Right kidney (tissue), 1 donor: ENCODE measurements around the gene UBE2G2.
A peak's percentile ranks its signal among the peaks of the same experiment; 100 is the strongest.

Source experiments
- DNase-seq: peaks from one replicate; pipeline ENCODE4 v3.0.0-alpha.2; 2016

Gene UBE2G2

GRCh38 chr21:44789880-44790279, 11.7 kb downstream of the UBE2G2 start:
- DNase-seq = no peak

- DNase-seq = no peak
Observed at GRCh38 chr21:44785620-44786335, 15.8 kb downstream of the UBE2G2 start.

- DNase-seq = no peak
Observed at GRCh38 chr21:44784810-44785209, 16.8 kb downstream of the UBE2G2 start.

GRCh38 chr21:44783020-44783696, 18.5 kb downstream of the UBE2G2 start:
- no peak for DNase-seq

GRCh38 chr21:44780767-44781459, 20.7 kb downstream of the UBE2G2 start:
- no peak for DNase-seq

GRCh38 chr21:44780137-44780502, 21.5 kb downstream of the UBE2G2 start:
- no peak for DNase-seq

DNA sequence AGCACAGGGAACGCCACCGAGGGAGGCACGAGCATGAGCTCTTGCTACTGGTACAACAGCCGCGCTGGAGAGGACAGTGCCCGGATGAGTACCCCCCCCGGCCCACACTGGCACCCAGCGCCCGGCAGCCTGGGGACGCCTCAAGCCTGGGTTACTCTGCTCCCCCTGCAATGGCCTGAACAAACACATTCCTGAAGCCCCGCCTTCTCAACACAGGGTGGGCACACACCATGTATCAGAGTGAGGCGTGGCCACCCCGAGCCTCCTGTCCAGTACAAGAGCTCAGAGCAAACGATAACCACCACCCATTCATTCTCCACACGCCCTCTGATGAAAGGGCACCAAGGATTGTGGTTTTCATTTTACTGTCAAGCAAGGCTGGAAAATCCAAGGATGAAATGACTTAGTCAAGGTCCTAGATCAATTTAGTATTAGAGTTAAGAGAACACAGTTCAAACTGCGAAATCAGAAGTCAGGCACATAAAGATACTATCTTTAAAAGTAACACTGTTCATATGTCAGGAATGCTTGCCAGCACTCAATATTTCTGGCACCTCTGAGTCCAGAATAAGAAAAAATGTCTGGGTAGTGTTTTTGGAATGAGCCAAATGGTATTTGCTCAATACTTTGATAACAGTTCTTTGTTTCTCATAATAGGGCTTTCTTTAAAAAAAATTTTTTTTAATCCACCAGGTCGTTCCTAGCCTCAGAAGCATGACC, 22.0 kb downstream of the UBE2G2 start:
- no peak for DNase-seq

DNA sequence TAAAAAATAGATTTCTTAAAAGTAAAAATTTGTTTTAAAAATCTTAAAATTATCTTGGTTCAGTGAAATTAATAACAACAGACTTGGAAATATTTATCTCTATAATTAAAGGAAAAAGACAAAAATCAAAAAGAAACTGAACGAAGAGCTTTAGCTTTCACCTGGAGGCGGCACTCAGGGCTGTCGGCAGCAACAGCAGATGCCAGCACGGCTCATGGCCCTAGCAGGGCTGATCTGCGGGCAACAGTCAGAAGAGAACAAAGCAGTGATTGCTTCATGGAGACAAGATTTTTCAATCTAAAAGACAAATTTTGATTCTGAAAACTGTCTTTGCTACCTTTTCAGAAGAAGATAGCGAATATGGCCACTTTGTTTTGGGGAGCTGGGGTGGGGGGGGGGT, 22.6 kb downstream of the UBE2G2 start:
- no peak for DNase-seq

- no peak for DNase-seq
Observed at GRCh38 chr21:44778499-44778911, 23.1 kb downstream of the UBE2G2 start.

GRCh38 chr21:44778094-44778493, 23.5 kb downstream of the UBE2G2 start:
- no peak for DNase-seq

- DNase-seq = no peak
Observed at GRCh38 chr21:44774972-44775371, 26.6 kb downstream of the UBE2G2 start.

DNA sequence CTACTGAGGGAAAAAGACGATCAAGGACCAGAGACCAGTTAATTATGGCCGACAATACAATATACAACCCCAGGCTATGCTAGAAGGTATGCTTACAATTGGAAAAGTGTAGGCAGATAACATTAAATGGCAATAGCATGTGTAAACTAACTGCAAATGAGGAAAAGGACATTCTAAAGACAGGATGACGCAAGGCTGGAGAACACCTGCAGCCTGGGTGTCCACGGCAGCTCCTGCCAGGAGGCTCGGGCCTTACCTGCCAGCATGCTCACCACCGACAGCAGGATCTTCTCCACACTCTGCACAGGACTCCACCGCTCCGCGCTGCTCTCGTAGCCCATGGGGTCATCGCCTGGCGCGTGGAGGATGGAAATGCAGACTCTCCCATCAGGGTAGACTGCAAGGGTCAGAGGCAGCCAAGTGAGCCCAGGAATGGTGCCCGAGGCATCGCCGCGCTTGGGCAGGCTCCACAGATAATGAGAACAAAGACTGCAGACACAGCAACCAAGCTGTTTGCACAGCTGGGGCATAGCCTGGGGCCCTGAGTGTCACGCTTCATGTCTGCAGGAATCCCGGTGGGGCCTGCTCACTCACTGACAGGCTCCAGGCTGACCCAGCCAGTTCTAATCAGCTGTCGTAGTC, 28.2 kb downstream of the UBE2G2 start:
- DNase-seq = peak; percentile 63

- DNase-seq = no peak
Observed at GRCh38 chr21:44771896-44772525, 29.6 kb downstream of the UBE2G2 start.

- DNase-seq = no peak
Observed at GRCh38 chr21:44767834-44768831, 33.5 kb downstream of the UBE2G2 start.

DNA sequence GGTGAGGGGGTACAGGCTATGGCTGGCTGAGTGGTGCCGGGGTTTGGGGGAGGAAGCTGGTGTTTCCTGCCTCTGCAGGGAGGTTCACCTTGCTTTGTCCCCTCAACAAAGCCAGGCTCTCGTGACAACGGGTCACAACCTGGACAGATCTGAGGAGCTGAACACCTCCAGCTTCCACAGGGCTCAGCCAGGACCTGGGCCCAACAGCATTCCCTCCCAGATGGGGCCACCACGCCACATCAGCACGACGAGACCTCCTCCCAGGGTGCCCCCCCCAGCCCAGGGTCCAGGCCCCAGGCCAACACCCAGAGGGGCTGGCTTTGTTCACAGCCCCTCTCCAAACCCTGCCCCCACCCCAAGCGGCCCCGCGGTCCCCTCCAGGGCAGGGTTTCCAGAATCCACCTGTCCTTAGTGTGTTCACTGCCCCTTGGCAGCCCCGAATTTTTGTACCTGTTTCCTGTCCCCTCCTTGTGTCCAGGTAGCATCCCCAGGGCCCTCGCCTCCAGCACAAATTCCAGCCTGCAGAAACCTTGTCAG, 34.7 kb downstream of the UBE2G2 start:
- DNase-seq = no peak

GRCh38 chr21:44766014-44766817, 35.4 kb downstream of the UBE2G2 start:
- no peak for DNase-seq

GRCh38 chr21:44765231-44766013, 36.2 kb downstream of the UBE2G2 start:
- no peak for DNase-seq
